ENCODE measurements around the gene CREB3L1. TPM values are rescaled to one million over a fixed set of nuclear protein-coding genes. Genes with fewer than 3 reads are reported as not detected.

Gene CREB3L1
- total RNA-seq, 1 donor from 2014 or later = 9.8 TPM

GRCh38 chr11:46304605-46305179 lies 27.2 kb downstream of the CREB3L1 start:
- Mint-ChIP-seq H3K4me1 (ENCODE audit: unreplicated experiment) (peaks cover 19% of the 10 kb centered on the region), H3K4me3 (no peak overlapping the region), H3K9me3 (no peaks in the 10 kb centered on the region), H3K27me3 (no peaks in the 10 kb centered on the region), H3K27ac (no peak overlapping the region), H3K36me3 (no peaks in the 10 kb centered on the region)
- TF ChIP-seq, protein P1, sequence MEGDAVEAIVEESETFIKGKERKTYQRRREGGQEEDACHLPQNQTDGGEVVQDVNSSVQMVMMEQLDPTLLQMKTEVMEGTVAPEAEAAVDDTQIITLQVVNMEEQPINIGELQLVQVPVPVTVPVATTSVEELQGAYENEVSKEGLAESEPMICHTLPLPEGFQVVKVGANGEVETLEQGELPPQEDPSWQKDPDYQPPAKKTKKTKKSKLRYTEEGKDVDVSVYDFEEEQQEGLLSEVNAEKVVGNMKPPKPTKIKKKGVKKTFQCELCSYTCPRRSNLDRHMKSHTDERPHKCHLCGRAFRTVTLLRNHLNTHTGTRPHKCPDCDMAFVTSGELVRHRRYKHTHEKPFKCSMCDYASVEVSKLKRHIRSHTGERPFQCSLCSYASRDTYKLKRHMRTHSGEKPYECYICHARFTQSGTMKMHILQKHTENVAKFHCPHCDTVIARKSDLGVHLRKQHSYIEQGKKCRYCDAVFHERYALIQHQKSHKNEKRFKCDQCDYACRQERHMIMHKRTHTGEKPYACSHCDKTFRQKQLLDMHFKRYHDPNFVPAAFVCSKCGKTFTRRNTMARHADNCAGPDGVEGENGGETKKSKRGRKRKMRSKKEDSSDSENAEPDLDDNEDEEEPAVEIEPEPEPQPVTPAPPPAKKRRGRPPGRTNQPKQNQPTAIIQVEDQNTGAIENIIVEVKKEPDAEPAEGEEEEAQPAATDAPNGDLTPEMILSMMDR (conservative IDR thresholded peaks at IDR 0.05) = no peak
- no peak for DNase-seq (ENCODE audit: extremely low spot score, unreplicated experiment)

DNA sequence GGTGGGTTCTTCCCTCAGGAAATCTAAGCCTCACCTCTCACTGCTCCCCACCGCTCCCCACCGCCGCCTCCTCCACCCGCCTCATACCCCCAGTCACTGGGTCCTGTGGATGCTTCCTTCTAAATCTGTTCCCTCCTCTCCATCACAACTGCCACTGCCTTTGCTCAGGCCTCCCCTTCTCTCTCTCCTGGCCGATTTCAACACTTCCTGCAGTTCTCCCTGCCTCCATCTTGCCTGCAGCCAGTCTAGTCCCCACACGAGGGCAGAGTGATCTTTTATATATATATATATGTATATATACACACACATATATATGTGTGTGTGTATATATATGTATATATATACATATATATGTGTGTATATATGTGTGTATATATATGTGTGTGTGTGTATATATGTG lies 27.8 kb downstream of the CREB3L1 start:
- Mint-ChIP-seq H3K27ac (no peak overlapping the region), H3K27me3 (no peaks in the 10 kb centered on the region), H3K9me3 (no peaks in the 10 kb centered on the region), H3K4me1 (ENCODE audit: unreplicated experiment) (peaks cover 19% of the 10 kb centered on the region), H3K4me3 (no peak overlapping the region), H3K36me3 (no peaks in the 10 kb centered on the region)
- TF ChIP-seq, protein P1 (conservative IDR thresholded peaks at IDR 0.05) = peak; percentile 17
- no peak for DNase-seq (ENCODE audit: extremely low spot score, unreplicated experiment)

- no peak for DNase-seq (ENCODE audit: extremely low spot score, unreplicated experiment)
- Mint-ChIP-seq H3K36me3 (no peaks in the 10 kb centered on the region), H3K4me1 (ENCODE audit: unreplicated experiment) (peaks cover 19% of the 10 kb centered on the region), H3K4me3 (no peak overlapping the region), H3K9me3 (no peaks in the 10 kb centered on the region), H3K27me3 (no peaks in the 10 kb centered on the region), H3K27ac (peak overlapping the region; percentile 65)
- TF ChIP-seq, protein P1 (conservative IDR thresholded peaks at IDR 0.05) = no peak
Observed at GRCh38 chr11:46306296-46306853, 28.9 kb downstream of the CREB3L1 start.

GRCh38 chr11:46307369-46307768 lies 29.9 kb downstream of the CREB3L1 start:
- Mint-ChIP-seq H3K4me3 (no peak overlapping the region), H3K9me3 (no peaks in the 10 kb centered on the region), H3K27ac (no peak overlapping the region), H3K27me3 (no peaks in the 10 kb centered on the region), H3K36me3 (no peaks in the 10 kb centered on the region), H3K4me1 (ENCODE audit: unreplicated experiment) (peaks cover 19% of the 10 kb centered on the region)
- TF ChIP-seq, protein P1 (conservative IDR thresholded peaks at IDR 0.05) = no peak
- DNase-seq (ENCODE audit: extremely low spot score, unreplicated experiment) = no peak

DNA sequence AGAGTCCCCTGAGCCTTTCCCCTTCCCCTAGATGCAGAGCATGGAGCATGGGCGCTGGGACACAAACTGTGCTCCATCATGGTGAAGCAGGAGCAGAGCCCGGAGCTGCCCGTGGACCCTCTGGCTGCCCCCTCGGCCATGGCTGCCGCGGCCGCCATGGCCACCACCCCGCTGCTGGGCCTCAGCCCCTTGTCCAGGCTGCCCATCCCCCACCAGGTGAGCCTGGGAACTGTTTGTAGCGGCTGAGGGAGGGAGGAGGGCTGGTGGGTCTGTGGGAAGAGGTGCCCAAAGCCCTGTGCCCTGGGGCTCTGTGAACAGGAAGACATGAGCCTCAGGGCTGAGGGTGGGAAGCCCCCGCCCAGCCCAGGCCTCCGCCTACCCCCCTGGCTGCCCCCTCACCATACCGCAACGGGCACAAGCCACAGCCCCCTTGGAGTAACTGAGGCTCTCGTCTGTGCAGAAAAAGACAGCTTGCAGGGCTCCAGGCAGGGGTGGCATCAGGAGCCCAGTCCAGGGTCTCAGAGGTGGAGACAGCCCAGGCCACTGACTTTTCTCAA lies 30.4 kb downstream of the CREB3L1 start:
- TF ChIP-seq, protein P1 (conservative IDR thresholded peaks at IDR 0.05) = no peak
- Mint-ChIP-seq H3K4me3 (no peak overlapping the region), H3K4me1 (ENCODE audit: unreplicated experiment) (peaks cover 19% of the 10 kb centered on the region), H3K9me3 (no peaks in the 10 kb centered on the region), H3K27ac (no peak overlapping the region), H3K27me3 (no peaks in the 10 kb centered on the region), H3K36me3 (no peaks in the 10 kb centered on the region)
- no peak for DNase-seq (ENCODE audit: extremely low spot score, unreplicated experiment)

Measured in type B pancreatic cell (in vitro differentiated cells).